GM11168 (cell line): Measurements from ENCODE around the gene ANKDD1B.

ENCODE experiments used
- in situ Hi-C: fragments of 300-500 bp; cut with MboI; formaldehyde crosslinking; loops from one replicate; pipeline ENCODE4 v1.12.0; 2022; ENCODE audit warnings: low sequenced_read_pairs; ENCODE audit not compliant: unreplicated experiment

ANKDD1B gene

GRCh38 chr5:75656311-75657003 is 45.2 kb downstream of the ANKDD1B start:
- in situ Hi-C loops = no loop called here

DNA sequence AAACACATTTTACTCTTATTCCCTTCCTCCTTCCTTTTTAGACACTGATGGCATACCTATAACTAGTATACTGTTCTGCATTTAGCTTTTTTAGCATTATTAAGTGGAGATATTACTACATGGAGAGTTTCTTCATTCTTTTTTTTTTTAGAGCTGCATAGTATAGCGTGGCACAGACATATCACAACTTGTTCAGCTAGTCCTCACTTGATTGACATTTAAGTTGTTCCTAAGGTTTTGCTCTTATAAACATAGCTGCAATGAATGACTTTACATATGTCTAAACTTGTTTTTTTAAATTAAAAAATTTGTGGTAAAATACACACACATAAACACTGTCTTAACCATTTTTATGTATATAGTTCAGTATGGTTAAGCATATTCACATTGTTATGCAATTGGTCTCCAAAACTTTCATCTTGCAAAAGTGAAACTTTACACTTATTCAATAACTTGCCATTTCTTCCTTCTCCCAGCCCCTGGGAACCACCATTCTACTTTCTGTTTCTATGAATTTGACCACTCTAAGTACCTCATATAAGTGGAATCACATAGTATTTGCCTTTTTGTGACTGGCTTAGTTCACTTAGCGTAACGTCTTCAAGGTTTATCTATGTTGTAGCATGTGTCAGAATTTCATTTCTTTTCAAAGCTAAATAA is 48.7 kb downstream of the ANKDD1B start:
- in situ Hi-C loops = no loop called here

GRCh38 chr5:75660678-75661465 is 49.6 kb downstream of the ANKDD1B start:
- in situ Hi-C loops = no loop called here

DNA sequence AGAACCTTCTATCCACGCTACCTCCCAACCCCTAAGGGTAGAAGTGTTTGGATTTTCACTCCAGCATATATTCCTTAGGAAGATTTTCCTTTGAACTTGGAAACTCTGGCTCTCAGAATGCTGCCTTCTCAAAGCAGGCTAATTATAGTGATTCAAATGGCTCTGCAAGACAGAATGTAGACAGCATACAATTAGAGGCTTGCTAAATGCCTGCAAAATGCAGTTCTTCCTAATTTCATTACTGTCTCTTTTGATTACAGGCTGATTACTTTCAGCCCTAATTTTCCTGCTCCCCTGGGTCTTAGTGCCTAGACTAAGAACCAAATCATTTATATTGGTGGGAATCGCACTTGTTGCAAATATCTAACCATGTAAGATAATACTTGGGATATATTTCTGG is 50.8 kb downstream of the ANKDD1B start:
- in situ Hi-C loops = no loop called here

- in situ Hi-C loops = no loop called here
Measured at GRCh38 chr5:75663579-75664284, 52.5 kb downstream of the ANKDD1B start.

DNA sequence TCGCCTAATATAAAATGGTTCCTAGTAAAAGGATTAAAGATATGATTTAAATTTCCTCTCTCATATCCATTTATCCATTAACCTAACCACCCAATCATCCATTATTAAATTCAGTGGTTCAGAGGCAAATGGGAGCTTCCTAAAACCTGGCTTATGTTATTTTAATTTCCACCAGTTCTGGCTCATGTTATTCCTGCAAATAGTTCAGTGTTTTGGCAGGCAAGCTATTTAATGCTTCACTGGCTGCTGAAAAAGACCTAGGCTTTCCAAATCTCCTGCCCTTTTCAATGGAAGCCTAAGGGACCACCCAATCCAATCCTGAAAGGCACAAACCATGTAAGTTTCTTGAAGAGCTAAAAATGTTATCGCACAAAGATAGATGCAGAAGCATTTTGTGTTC is 53.7 kb downstream of the ANKDD1B start:
- in situ Hi-C loops = no loop called here

DNA sequence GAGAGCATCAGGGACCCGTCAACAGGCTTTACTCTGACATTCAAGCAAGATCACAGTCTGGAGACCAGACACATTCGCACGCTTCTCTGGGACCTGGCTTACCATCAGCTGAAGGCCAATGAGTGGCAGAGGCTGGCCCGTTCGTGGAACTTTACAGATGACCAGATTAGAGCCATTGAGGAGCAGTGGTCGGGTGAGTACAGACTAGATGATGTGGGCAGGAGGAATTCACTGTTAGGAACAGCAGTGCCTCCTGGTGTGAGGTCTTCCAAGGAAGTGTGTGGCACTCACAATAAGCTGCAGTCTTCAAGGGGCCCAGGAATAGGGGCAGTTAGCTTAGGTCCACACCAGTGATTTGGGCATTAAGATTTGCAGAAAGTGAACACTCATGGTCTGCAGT is 55.5 kb downstream of the ANKDD1B start:
- in situ Hi-C loops = no loop called here

DNA sequence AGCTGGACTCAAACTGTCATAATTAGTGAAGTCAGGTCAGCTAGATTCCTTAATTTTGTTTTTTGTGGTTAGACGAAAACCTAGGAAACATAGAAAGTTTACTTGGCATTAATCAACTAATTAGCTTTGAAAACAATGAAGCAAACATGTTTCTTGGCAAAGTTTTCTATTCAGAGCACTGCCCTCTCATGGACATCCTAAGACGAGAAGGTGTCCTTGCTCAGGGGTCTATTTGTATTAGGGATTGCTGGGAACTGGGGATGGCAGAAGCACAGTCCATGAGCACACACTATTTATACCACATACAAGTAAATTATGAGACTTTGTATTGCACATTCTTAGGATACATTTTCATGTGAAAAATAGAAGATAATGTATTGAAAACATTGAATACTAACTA is 56.3 kb downstream of the ANKDD1B start:
- in situ Hi-C loops = no loop called here

GRCh38 chr5:75668445-75668844 is 57.2 kb downstream of the ANKDD1B start:
- in situ Hi-C loops = no loop called here

GRCh38 chr5:75668977-75669689 is 57.9 kb downstream of the ANKDD1B start:
- in situ Hi-C loops = no loop called here

DNA sequence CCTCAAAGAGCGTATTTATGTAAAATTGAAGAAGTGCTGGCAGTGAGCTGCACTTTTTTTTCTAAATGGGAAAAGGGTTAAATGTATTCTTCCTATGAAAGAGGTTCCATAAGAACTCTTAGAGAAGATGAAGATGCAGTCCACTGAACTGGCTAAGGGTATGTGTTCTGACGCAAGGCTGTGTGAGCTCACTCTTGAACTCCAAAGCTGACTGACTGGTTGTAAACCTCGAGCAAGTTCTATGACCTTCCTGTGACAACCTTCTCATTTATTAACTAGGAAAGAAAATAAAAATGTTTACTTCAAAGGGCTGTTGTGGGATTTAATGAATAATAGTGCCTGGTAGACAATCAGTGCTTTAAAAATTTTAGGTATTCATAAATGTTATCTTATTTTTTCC is 59.3 kb downstream of the ANKDD1B start:
- in situ Hi-C loops = no loop called here

GRCh38 chr5:75671506-75671905 is 60.3 kb downstream of the ANKDD1B start:
- in situ Hi-C loops = no loop called here

- in situ Hi-C loops = no loop called here
Measured at GRCh38 chr5:75672616-75673015, 61.4 kb downstream of the ANKDD1B start.

DNA sequence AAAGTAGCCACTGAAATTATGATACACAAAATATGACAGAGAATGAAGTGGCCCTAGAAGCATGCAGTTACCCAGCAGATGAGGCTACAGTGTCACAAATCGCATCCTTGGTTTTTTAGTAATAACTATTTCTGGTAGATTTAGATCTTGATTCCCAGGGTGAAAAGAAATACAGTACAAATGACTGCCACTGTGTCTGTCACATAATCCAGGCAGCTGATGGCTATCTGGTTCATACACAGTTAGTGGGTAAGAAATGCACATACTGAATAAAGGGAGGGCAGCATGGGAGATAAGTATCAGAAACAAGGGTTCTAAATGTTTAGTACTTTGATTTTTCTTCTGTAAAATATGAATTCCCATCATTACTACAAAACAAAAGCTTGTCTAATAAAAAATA is 64.5 kb downstream of the ANKDD1B start:
- in situ Hi-C loops = loop anchor here (25.0 kb wide), 2 partner anchors 338 to 438 kb away; partner anchors contain the start of genes ANKRD31 and HMGCR

DNA sequence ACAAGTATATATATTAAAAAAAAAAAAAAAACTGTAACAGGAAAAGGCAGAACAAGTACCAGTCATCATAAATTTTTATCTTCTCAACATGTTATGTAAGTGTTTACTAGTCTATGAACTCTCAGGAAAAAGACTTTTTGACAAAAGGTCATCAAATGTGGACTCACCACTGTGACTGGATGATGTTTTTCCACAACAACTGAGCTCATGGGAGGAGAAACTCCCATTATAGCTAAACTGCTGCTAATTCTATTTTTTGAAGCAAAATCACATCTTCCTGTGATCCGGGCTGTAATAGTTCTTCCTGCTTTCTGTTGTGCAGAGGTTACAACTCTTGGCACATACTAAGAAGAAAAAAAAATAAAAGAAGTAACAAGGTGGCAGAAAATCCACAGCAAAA is 66.4 kb downstream of the ANKDD1B start:
- in situ Hi-C loops = loop anchor here (25.0 kb wide), 2 partner anchors 340 to 440 kb away; partner anchors contain the start of genes ANKRD31 and HMGCR

DNA sequence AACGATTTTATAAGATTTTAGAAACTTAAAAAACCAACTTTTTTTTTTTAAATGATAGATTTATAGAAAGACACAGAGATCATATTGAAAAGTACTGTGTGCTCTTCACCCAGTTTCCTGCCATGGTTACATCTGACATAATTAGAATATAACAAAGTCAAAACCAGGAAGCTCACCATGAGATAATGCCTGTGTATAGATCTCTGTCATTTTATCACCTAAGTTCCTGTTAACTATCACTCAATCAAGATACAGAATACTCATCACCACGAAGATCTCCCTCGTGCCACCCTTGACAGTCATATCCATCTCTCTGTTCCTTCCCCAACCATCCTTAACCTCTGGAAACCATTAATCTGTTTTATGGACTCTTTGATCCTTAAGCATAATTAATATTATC is 66.9 kb downstream of the ANKDD1B start:
- in situ Hi-C loops = loop anchor here (25.0 kb wide), 2 partner anchors 341 to 441 kb away; partner anchors contain the start of genes ANKRD31 and HMGCR

GRCh38 chr5:75681125-75681830 is 70.0 kb downstream of the ANKDD1B start:
- in situ Hi-C loops = loop anchor here (25.0 kb wide), 2 partner anchors 344 to 444 kb away; partner anchors contain the start of genes ANKRD31 and HMGCR

DNA sequence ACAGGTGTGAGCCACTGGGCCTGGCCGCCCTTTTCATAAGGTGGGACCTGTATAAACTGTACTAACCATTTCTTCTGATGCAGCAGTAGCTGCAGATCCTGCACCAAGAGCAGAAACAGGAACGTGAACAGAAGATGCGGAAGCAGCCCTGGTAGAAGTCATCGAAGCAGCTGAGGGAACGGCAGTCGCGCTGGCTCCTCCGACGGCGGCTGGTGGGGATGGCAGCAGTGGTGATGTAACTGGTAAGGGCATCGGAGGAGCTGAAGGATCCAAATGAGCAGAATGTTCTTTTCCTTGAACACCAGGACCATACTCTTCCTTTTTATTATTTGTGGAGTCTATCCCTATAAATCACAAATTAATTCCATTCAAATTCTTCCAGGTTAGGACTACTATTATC is 73.9 kb downstream of the ANKDD1B start:
- in situ Hi-C loops = loop anchor here (25.0 kb wide), 2 partner anchors 348 to 448 kb away; partner anchors contain the start of genes ANKRD31 and HMGCR

DNA sequence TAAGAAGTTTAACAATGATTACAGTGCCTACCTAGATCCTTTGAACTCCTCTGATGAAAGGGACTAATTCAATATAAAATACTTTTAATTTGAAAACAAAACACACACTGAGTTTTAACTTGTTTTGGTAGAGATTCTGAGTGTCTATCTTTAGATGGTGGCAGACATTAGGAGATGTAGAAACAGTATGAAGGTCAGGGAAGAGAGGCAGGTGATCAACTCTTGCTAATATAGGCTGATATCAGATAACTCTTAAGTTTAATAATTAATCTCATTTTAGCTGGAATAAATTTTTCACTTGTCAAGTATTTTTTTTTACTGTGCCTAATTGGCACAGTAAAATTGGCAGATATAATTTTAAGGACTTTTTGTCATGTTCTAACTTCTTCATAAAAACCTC is 75.2 kb downstream of the ANKDD1B start:
- in situ Hi-C loops = loop anchor here (25.0 kb wide), 2 partner anchors 349 to 449 kb away; partner anchors contain the start of genes ANKRD31 and HMGCR
